Sigmoid colon (tissue), 4 donors: ENCODE results near the gene MECP2.

ENCODE experiments used
- EP300 ChIP-seq, 4 donors: sonication (generic); formaldehyde crosslinking; IDR thresholded peaks; one replicate each; pipeline ENCODE4 v1.6.1; 2017; ENCODE audit warnings: antibody characterized with exemption in 4 of 4
- POLR2A ChIP-seq, 2 donors: fragments of 450-650 bp; IDR thresholded peaks; one replicate each; pipeline ENCODE4 v1.6.1; 2016; ENCODE audit warnings: antibody characterized with exemption in 2 of 2, mild to moderate bottlenecking in 2 of 2, moderate library complexity in 2 of 2
- POLR2AphosphoS5 ChIP-seq, 4 donors: sonication (generic); formaldehyde crosslinking; IDR thresholded peaks; one replicate each; pipeline ENCODE4 v1.6.1; 2017; ENCODE audit warnings: antibody characterized with exemption in 4 of 4
- TF ChIP-seq, protein P1 (sequence below), 4 experiments: fragments of 450-650 bp in 3 of 4; fragments of 200-600 bp in 1 of 4; IDR thresholded peaks; one replicate each; pipeline ENCODE4 v1.5.1; 2016 to 2019; ENCODE audit warnings: antibody characterized with exemption in 4 of 4, mild to moderate bottlenecking in 3 of 4, moderate library complexity in 2 of 4

DNA sequence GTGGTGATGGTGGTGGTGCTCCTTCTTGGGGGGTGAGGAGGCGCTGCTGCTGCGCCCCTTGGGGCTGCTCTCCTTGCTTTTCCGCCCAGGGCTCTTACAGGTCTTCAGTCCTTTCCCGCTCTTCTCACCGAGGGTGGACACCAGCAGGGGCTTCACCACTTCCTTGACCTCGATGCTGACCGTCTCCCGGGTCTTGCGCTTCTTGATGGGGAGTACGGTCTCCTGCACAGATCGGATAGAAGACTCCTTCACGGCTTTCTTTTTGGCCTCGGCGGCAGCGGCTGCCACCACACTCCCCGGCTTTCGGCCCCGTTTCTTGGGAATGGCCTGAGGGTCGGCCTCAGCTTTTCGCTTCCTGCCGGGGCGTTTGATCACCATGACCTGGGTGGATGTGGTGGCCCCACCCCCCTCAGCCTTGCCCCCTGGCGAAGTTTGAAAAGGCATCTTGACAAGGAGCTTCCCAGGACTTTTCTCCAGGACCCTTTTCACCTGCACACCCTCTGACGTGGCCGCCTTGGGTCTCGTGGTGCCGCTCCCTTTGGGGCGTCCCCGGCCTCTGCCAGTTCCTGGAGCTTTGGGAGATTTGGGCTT is 66.7 kb downstream of the MECP2 start:
- no peak for TF ChIP-seq POLR2A (IDR thresholded peaks at IDR 0.05)
- TF ChIP-seq, protein P1, sequence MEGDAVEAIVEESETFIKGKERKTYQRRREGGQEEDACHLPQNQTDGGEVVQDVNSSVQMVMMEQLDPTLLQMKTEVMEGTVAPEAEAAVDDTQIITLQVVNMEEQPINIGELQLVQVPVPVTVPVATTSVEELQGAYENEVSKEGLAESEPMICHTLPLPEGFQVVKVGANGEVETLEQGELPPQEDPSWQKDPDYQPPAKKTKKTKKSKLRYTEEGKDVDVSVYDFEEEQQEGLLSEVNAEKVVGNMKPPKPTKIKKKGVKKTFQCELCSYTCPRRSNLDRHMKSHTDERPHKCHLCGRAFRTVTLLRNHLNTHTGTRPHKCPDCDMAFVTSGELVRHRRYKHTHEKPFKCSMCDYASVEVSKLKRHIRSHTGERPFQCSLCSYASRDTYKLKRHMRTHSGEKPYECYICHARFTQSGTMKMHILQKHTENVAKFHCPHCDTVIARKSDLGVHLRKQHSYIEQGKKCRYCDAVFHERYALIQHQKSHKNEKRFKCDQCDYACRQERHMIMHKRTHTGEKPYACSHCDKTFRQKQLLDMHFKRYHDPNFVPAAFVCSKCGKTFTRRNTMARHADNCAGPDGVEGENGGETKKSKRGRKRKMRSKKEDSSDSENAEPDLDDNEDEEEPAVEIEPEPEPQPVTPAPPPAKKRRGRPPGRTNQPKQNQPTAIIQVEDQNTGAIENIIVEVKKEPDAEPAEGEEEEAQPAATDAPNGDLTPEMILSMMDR (IDR thresholded peaks at IDR 0.05) = no peak
- TF ChIP-seq POLR2AphosphoS5 (IDR thresholded peaks at IDR 0.05) = no peak
- no peak for TF ChIP-seq EP300 (IDR thresholded peaks at IDR 0.05)
